IPS-11a (cell line): Measurements from ENCODE around the gene SYT2.

Experiments used
- H3K4me3 ChIP-seq: one replicate; pipeline ENCODE4 v1.5.1; 2013; ENCODE audit warnings: low read depth, low read length, control low read depth

The SYT2 gene

DNA sequence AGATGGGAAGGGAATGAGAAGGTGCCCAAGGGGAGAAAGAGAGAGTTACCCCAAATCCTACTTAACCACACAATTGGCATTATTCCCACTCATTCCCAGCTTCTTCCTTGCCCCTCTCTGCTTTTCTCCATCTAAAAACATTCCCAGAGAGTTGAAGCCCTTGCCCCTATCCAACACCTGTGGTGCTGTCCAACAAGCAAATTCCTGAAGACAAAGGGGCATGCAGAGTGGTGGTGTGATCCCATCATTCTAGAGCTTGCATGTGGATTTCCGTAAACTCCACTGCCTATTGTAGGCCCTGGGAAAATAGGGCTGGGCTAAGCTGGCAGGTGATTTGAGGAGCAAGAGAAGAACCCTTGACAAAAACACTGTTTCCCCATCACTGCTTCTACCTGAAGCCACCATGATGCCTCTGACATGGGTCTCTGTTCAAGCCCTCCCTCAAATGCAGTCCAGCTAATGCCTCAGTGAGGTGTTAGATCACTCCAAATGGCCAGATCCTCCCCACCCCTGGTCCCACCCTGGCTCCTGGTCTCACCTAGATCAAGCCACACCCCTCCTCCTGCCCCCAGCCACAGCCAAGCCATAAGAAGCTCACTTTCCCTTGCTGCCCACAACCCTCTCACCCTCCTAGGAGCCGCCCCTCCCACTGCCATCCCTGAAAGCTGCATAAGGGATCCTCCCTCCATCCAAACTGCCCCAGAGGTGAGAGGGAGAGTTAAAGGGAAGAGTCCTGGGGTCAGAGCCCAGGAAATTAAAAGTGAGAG, 29.5 kb downstream of the SYT2 start:
- H3K4me3 ChIP-seq = no peak overlapping the region

DNA sequence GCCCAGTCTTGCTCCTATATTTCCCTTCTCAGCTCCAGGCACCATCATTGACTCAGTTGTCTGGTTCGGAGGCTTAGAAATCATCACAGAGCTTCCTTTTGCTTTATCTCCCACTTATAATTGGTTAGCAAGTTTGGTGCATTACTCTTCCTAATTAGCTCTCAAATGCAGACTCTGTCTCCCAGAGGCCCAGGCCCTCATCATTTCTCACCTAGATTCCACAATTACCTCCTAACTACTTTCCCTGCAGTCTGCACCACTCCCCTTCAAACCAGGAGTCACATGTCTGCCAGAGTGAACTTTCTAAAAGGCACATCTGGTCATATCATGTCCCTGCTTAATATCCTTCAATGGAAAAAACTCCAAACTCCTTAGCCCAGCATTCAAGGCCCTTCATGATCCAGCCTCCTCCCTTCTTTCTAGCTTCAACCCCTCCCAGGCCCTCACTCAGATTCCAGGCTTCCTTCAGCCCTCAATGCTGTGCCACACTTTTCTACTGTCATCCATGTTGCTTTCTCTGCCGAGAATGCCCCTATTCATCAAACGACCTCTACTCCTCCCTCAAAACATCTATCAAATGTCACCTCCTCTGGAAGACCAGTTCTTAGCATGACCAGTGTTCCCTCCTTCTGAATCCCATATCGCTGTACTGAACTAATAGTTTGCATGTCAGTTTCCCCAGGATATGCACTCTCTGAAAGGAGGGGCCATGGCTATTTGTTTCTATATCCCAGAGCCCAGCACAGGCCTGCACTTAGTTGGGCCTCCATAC, 30.7 kb downstream of the SYT2 start:
- no peak overlapping the region for H3K4me3 ChIP-seq

DNA sequence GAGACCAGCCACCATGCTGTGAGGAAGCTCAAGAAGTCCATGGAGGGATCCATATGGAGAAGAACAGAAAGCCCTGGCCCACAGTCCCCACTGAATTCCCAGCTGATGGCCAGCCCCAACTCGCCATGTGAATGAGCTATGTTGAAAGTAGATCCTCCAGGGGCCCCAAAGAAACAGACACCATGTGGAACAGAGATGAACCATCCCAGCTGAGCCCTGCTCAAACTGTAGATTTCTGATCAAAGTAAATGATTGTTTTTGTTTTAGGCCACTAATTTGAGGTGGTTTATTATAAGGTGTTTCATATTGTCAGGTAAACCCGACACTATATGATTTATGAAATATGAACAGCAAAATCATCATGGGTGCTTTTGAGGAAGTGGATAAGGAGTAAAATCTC, 32.8 kb downstream of the SYT2 start:
- H3K4me3 ChIP-seq = no peak overlapping the region

DNA sequence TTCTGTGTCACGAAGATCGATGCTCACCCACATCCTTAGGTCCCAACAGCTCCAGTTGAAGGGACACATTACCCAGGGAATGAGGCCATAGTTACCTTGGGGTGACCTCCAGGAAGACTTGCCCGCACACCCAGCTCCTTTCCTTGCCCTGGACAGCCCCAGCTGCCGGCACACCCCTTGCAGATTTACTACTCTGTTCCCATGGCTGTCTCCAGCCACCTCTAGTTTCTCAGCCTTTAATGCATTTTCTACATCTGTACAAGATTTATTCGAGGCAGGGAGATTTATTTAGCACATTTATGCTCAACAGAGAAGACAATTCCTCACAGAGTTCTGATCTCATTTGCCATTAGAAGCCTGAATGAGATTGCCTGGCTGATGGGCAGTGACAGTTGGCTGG, 36.7 kb downstream of the SYT2 start:
- H3K4me3 ChIP-seq = no peak overlapping the region

DNA sequence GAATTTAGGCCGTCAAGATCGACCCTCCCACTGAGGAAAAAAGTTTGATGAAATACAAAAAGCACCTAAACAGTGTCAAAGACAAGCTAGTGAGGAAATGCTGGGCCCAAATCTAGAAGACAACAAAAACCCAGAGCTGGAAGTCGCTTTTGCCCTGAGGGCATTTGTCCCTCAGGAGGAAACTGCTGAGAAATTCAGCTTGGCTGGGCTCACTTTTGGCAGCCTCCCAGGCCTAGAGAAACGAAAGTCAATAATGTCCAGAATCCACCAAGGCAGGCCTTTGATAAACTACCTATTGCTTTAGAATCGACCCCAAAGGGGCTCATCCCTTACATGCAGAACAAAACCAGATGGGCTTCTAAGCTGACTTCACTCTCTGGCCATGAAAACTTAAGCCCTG, 38.9 kb downstream of the SYT2 start:
- H3K4me3 ChIP-seq = no peak overlapping the region

DNA sequence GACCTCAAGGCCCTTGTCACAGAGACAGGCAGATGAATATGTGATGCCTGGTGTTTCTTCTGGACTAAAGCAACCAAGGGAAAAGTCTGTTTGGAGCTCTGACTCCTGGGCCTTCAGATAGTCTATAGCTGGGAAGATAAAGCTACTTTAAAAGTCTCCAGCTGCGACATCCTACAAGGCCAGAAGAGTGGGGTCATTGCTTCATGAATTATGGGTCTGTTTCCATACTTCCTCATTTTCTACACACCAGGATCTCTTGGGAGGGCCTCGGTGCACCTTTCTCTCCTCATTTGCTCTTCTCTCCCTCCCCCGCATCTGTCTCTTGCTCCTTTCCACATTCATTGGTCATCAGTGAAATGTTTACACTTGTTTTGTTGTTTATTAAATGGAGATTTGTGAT, 44.8 kb downstream of the SYT2 start:
- no peak overlapping the region for H3K4me3 ChIP-seq

DNA sequence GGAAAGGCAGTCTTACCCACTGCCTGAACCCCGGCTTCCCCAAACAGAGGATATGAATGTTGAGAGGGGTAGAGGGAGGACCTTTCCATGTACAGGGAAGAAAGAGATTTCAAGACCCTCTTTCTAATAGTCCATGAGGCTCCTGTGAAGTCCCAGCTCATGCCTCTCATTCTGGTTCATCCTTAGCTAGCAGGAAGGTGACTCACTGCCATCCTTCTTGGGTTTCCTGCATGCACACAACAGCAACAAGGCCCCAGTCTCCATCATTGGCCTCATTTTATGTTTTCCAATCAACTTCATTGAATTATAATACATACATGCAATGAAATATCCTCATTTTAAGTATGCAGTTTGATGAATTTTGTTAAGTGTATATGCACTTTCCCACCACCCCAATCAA, 46.2 kb downstream of the SYT2 start:
- no peak overlapping the region for H3K4me3 ChIP-seq

DNA sequence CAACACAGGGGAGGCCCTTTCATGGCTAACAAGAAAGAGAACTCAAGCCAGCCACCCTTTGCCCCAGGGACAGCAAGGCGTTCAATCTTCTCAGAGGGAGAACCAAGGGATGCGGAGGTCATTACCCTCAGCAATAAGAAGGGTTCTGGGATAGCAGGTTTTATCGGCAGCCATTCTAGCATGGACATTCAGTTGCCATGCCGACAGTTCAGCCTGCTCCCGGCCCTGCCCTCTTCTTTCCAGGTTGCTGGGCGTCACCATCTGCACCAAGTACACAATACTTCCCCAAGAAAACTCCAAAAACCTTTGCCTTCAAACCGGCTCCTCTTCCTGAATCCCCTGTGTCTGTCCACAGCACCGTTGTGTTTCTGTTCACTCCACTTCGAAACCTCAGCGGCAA, 47.1 kb downstream of the SYT2 start:
- H3K4me3 ChIP-seq = no peak overlapping the region

DNA sequence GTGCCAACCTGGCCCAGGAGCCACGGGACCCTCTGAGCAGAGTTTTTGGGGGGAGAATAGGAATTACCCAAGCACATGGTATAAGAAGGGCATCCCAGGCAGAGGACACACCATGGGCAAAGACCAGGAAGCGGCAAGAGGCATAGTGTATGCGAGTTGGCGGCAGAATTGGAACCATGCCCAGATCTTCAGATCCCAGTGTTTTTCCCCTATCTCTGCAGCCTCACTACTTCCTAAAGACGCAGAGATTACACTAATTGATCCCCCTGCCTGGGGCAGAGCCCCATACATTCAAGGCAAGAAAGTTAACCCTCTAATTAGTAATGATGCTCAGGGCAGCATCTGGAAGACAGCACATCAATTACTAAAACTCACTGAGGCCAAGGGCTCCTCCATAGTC, 48.2 kb downstream of the SYT2 start:
- H3K4me3 ChIP-seq = no peak overlapping the region

DNA sequence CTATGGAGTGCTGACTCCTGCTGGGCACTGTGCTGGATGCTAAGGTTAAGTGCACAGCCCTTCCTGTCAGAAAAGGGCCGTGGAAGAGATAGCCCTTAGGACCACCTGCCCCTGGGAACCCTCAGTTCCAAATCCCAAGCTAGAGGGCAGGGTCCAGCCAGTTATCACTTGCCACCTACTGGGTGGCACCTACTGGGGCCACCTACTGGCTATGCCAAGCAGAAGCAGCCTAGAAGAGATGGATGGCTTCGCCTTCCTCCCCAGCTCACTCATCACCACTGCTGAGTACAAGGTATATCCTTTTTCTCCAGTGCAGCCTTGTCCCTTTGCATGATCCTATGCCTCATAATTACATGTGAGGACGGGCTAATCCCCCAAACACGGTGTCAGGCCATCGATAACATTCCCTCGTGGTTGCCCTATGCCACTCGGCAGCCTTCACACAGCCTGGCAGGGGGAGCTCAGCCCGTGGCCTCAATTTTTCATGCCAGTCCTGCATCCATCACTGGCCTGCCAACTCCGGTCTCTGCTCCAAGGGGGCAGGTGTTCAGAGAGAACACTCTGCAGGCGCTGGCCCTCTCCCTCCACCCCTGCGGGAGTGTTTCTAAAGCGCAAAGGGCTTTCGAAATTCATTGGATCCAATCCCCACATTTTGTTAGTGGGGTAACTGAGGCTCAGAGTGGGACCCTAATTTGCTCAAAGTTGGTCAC, 49.0 kb downstream of the SYT2 start:
- no peak overlapping the region for H3K4me3 ChIP-seq

DNA sequence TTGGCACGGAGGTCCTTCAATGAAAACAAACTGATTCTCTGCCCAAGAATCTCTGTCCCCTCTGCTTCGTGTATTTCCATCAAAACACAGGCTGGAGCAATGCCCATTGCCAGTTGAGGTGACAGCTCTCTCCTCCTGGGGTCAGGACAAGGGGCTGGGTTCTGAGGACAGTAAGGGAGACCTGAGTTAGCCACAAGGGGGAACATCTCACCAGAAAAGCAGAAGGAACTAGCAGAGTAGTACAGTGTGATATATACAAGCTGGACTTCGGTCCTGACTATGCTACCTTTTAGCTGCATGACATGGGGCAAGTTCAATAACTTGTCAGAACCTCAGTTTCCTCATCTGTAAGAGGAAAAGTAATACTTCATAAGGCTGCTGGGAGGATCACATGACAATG, 50.3 kb downstream of the SYT2 start:
- H3K4me3 ChIP-seq = no peak overlapping the region

DNA sequence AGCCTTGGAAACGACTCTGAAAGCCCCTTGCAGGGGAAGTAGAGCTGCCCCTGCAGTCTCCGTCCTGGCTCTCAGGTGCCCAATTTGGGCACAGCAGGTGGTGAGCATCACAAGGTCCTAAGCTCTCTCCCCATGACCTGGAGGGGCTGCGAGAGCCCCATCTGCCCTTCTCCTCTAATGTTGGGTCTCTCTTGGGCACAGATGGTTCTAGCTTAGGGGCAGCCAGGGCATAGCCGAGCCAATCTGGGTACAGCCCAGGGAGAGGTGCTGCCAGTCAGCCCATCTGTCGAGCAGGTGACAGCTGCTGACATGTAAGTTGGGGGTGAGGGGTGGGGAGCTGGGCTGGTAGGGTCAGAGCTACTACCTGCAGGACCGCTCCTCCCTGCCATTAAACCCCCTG, 50.7 kb downstream of the SYT2 start:
- H3K4me3 ChIP-seq = no peak overlapping the region

DNA sequence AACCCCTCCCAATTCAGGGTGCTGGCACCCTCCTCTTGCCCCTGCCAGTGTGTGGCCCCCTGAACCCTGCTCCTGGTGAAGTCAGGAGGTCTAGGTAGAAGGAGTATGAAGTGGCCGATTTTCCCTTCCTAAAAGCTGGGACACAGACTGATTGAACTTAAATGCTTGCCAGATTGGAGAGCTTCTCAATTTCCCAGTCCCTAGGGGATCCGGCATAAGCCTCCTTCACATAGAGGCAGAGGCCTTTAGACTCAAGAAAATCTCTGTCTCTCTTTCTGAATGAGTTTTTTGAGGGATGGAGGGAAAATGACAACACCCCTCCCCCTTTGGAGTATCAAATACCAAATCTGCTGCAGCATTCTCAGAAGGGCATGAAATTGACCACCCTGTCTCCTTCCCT, 51.5 kb downstream of the SYT2 start:
- H3K4me3 ChIP-seq = no peak overlapping the region

DNA sequence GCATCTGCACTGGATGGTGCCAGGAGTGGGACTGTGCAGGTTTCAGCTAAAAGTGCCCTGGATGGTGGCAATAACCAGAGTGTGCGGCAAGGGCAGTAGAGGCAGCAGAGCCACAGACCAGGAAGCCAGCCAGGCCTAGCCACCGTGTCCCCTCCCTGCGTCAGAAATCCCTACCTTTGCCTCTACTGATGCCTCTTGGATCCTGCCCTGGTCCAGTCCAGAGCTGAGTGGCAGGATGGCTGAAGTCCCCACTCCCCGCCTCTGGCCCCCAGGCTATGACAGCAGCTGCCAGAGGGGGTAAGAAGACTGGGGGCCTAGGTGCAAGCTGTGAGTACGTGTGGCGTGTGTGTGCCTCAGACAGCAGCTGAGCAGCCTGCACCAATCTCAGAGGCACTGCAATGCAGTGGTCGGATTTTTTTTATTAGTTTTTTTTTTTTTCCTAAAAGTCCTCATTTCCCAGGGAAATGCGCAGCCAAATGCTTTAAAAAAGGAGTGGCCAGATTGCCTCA, 51.9 kb downstream of the SYT2 start:
- no peak overlapping the region for H3K4me3 ChIP-seq

DNA sequence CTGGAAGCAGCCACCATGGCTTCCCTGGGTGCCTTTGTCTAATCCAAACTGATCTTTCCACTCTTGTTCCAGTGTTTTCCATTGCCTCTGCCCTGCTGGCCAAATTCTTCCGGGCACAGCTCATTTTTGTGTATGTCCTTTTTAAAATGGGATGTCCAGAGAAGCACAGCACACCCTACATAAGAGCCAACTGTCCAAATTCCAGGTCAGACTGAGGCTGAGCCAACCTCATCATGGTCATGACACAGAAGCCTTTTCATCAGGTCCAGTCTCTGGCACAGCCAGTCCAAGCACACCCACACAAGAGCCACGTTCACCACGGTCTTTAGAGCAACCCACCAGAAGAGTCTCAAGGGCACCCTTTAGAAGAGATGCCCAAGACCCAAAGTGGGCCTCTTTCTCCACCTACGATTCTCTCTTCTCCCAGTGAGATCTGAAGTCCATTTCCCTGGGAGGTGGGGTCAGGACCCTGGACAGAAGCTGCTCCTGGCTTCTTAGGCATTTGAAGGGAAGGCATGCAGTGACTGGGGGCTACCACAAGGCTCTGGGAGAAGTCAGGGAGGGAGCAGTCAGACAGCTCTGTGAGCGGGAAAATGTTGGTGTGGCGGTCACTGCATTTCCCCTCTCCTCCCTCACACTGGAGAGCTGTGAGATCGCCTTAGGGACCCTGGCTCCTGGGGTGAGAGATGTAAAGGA, 53.2 kb downstream of the SYT2 start:
- no peak overlapping the region for H3K4me3 ChIP-seq

DNA sequence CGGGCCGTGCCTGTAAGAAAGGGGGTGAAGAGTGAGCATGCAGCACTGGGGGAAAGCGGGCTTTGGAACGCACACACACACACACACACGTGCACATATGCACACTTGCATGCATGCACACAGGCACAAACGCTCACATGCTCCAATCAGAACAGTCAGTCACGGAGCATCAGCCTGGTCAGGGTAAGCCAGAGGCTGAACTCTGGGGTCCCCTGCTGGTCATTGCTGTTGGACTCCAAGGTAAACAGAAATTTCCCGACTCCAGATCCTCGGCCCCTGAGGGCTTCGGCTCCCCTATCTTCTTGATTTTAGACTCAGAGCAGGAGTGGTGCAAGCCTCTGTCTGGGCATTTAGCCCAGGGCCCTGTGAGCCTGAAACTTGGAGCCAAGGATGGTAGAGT, 54.2 kb downstream of the SYT2 start:
- H3K4me3 ChIP-seq = no peak overlapping the region

DNA sequence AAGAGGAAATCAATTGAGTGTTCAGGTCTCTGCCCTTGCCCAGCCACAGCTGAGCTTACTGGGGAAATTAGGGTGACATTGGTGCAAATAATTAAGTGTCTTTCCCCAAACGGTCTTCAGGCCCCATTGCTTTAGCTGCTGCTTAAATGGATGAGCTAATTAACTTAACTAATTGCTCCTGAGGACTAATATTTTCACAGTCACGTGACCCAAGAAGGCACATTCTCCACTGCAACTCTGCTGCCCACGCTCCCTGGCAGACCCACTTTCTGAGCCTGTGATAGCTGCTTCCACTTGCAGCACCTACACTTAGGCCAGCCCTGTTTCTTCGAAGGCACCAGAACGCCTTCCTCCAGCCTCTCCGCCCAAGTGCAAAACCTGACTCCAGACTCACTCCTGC, 56.2 kb downstream of the SYT2 start:
- H3K4me3 ChIP-seq = no peak overlapping the region

DNA sequence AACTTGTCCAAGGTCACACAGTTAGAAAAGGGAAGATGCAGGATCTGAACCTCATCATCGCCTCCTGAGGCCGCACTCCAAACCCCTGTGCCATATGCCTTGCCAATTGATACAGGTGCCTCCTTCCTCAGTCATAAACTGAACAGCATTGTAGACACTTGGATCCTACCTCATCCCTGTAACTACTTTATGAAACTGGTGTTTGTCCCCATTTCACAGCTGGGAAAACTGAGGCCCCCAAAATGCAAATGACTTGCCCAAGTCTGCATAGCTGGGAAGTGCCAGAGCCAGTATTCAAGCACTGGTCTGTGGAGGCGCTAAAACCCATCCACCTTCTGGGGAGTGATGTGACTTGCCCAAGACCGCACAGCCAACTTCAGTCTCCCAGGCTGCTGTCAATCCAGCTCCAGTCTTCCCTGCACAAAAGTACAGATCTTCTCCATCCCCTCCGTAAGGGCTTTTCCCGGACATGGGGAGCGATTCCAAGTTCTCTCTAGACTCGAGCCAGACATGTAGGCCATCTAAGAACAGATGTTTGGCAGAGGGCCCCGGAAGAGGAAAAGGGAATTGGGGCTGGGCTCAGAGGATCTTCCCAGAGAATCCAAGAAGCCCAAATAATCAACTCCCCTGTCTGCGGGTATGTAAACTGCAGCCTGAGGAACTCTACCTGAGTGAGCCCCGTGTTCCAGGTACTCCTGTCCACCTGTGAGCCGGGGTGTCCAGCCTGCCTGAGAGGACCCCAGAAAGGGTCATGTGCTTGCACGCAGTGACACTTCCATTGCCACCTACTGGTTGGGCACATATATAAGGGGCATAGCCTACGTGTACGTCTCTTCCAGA, 60.5 kb downstream of the SYT2 start:
- H3K4me3 ChIP-seq = no peak overlapping the region

DNA sequence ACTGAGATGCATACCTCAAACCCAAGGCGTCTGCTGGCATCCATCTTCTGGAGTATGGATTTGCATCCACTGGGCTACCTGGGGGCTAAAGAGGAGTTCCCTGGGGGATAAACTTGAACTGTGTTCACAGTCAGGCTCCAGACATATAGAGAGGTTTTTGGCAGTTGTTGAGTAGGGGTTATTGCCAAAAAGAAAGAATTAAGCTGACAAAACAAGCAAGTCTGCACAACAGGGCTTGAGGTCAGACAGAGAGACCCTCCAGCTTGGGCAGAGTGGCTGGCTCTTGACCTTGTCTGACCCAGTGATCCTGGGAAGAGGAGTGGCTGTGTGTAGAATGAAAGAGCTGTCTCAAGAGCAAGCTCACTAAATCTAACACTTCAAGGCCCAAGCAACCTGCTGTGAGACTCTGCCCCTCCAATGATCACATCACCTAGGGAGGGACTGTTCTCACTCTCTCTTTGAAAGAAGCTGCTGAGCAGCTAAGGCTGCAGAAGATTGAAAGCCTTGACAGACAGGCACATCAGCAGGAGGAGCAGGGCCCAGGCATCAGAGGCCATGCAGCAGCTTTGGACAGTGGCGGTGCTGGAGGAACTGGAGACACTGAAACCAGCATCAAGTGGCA, 61.5 kb downstream of the SYT2 start:
- no peak overlapping the region for H3K4me3 ChIP-seq

DNA sequence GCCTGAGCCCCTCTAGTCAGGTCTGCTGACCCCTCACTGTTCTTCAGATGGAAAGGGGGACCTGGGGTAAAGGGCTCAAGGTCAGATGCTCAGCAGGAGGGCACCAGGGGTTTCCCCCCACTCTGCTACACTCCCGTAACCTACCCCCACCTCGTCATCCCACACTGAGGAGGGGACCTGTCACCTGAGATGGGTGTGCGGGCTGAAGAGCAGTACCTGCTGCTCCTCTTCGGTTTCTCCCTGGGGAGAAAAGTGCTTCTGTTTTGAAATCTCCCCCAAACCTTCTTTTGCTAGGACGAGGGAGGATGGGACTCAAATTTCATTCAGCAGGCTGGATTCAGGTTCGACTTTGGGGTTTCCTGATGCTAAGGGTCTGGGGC, 65.2 kb downstream of the SYT2 start:
- H3K4me3 ChIP-seq = no peak overlapping the region
